Rectal smooth muscle tissue (tissue), 1 donor: ENCODE results near the gene RHNO1.

Experiments
- H3K27ac ChIP-seq: one replicate; pipeline ENCODE4 v1.7.0; 2013; ENCODE audit warnings: low read depth, low read length, inconsistent platforms
- H3K27me3 ChIP-seq: one replicate; pipeline ENCODE4 v1.7.0; 2013; ENCODE audit warnings: low read length; ENCODE audit not compliant: control insufficient read depth, insufficient read depth
- H3K36me3 ChIP-seq: one replicate; pipeline ENCODE4 v1.7.0; 2013; ENCODE audit warnings: low read length; ENCODE audit not compliant: control insufficient read depth, insufficient read depth
- H3K4me1 ChIP-seq: one replicate; pipeline ENCODE4 v1.7.0; 2013; ENCODE audit warnings: low read length; ENCODE audit not compliant: control insufficient read depth, insufficient read depth
- H3K4me3 ChIP-seq: one replicate; pipeline ENCODE4 v1.7.0; 2013; ENCODE audit warnings: low read length
- H3K9ac ChIP-seq: one replicate; pipeline ENCODE4 v1.7.0; 2013; ENCODE audit warnings: low read length

Gene RHNO1

GRCh38 chr12:2930865-2931264, 53.8 kb downstream of the RHNO1 start:
- Histone ChIP-seq H3K27me3 (no peaks in the 10 kb centered on the region), H3K4me1 (no peaks in the 10 kb centered on the region), H3K4me3 (no peak overlapping the region), H3K9ac (no peak overlapping the region), H3K36me3 (peaks cover 5% of the 10 kb centered on the region), H3K27ac (no peak overlapping the region)

GRCh38 chr12:2933586-2933985, 56.6 kb downstream of the RHNO1 start:
- H3K27me3 ChIP-seq: no peaks in the 10 kb centered on the region
- peaks cover 10% of the 10 kb centered on the region for H3K36me3 ChIP-seq
- H3K4me3 ChIP-seq: no peak overlapping the region
- H3K9ac ChIP-seq: no peak overlapping the region
- no peaks in the 10 kb centered on the region for H3K4me1 ChIP-seq
- no peak overlapping the region for H3K27ac ChIP-seq

DNA sequence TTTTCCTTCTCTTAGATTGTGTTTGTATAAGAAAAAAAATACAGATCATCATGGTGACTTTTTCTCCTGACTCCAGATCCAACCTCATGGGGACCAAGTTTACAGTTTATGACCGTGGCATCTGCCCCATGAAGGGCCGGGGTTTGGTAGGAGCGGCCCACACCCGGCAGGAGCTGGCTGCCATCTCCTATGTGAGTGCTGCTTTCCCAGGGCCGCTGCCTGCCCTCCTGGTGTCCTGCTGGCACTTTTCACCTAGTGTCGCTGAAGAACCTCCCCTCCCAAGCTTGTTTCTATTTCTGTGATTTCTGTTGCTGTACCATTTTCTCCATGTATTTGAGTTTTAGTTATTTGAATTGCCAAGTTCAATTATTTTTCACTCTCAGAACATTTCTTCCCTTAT, 57.3 kb downstream of the RHNO1 start:
- H3K4me1 ChIP-seq: no peaks in the 10 kb centered on the region
- H3K36me3 ChIP-seq: peaks cover 13% of the 10 kb centered on the region
- no peak overlapping the region for H3K9ac ChIP-seq
- H3K27me3 ChIP-seq: no peaks in the 10 kb centered on the region
- H3K4me3 ChIP-seq: no peak overlapping the region
- H3K27ac ChIP-seq: no peak overlapping the region

DNA sequence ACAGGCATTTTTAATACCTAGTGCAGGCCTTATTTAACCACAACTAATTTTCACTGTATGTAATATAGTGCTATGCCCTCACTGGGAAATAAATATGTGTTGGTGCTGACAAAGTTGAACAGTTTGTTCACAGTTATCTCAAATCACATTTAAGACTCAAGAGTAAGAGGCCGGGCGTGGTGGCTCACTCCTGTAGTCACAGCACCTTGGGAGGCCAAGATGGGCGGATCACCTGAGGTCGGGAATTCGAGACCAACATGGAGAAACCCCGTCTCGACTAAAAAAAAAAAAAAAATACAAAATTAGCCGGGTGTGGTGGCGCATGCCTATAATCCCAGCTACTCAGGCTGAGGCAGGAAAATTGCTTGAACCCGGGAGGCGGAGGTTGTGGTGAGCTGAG, 59.3 kb downstream of the RHNO1 start:
- no peak overlapping the region for H3K9ac ChIP-seq

GRCh38 chr12:2937500-2937899, 60.5 kb downstream of the RHNO1 start:
- no peak overlapping the region for H3K9ac ChIP-seq
- H3K4me1 ChIP-seq: no peaks in the 10 kb centered on the region
- no peaks in the 10 kb centered on the region for H3K27me3 ChIP-seq
- no peak overlapping the region for H3K27ac ChIP-seq
- no peak overlapping the region for H3K4me3 ChIP-seq
- H3K36me3 ChIP-seq: peaks cover 13% of the 10 kb centered on the region

More for the DNA sequence above, 59.3 kb downstream of the RHNO1 start:
- Histone ChIP-seq H3K27me3 (no peaks in the 10 kb centered on the region), H3K36me3 (peaks cover 18% of the 10 kb centered on the region), H3K27ac (no peak overlapping the region), H3K4me3 (no peak overlapping the region), H3K4me1 (no peaks in the 10 kb centered on the region)
